OCI-LY3 (cell line): ENCODE measurements around the gene SUZ12.

ENCODE experiments used
- CTCF ChIP-seq: fragments of 200-600, 300-600 bp; sonication (generic); IDR thresholded peaks from 2 replicates; pipeline ENCODE4 v1.5.1; 2014; ENCODE audit warnings: antibody characterized with exemption, low read length, low read depth
- EZH2phosphoT487 ChIP-seq: fragments of 200-600 bp; shearing (Covaris generic); IDR thresholded peaks from 2 replicates; pipeline ENCODE4 v1.6.1; 2018; ENCODE audit warnings: antibody characterized with exemption, mixed run types, low read depth

GRCh38 chr17:31888124-31888523, 48.7 kb upstream of the SUZ12 start:
- TF ChIP-seq CTCF: no peak
- no peak for TF ChIP-seq EZH2phosphoT487
